ENCODE results near the gene CCHCR1. TPM values are rescaled to one million over a fixed set of nuclear protein-coding genes. Genes with fewer than 3 reads are reported as not detected.

Gene CCHCR1
- total and polyA plus RNA-seq, 2 of the 13 experiments (the other 11 are each of a cell fraction or from before 2014, with no cell fraction given), result 14.6 to 28.2 TPM

GRCh38 chr6:31197559-31198305 is 40.1 kb upstream of the CCHCR1 start (continued):
- TF ChIP-seq PRPF4 (IDR thresholded peaks at IDR 0.05; ENCODE audit: low read depth, low read length, poor library complexity, severe bottlenecking) (peak; percentile 35), ZFP41 (CRISPR knock-in tag; IDR thresholded peaks at IDR 0.05; ENCODE audit: borderline replicate concordance) (no peak), MEF2D (CRISPR knock-in tag; IDR thresholded peaks at IDR 0.05) (peak; percentile 64), SMARCC2 (IDR thresholded peaks at IDR 0.05) (no peak), NCOA1 (CRISPR knock-in tag; IDR thresholded peaks at IDR 0.05) (no peak), NCOR1 (IDR thresholded peaks at IDR 0.05; ENCODE audit: borderline replicate concordance, low read length) (peak; percentile 40; the same call in 1 of the 2 replicates), YEATS2 (CRISPR knock-in tag; IDR thresholded peaks at IDR 0.05; ENCODE audit: borderline replicate concordance) (peak; percentile 46; the same call in 1 of the 2 replicates), ZNF598 (CRISPR knock-in tag; IDR thresholded peaks at IDR 0.05; ENCODE audit: borderline replicate concordance) (no peak), SOX5 (CRISPR knock-in tag; IDR thresholded peaks at IDR 0.05; ENCODE audit: borderline replicate concordance) (peak; percentile 41; the same call in 1 of the 2 replicates), ZNF670 (CRISPR knock-in tag; IDR thresholded peaks at IDR 0.05; ENCODE audit: borderline replicate concordance) (peak; percentile 28; the same call in 1 of the 2 replicates), GZF1 (CRISPR knock-in tag; IDR thresholded peaks at IDR 0.05) (0 out of 2 replicates have a peak, but pooled peaks have one; percentile 61), GLI4 (CRISPR knock-in tag; IDR thresholded peaks at IDR 0.05; ENCODE audit: borderline replicate concordance) (no peak), MAFG (CRISPR knock-in tag; IDR thresholded peaks at IDR 0.05) (no peak), PHF8 (CRISPR knock-in tag; IDR thresholded peaks at IDR 0.05) (0 out of 2 replicates have a peak, but pooled peaks have one; percentile 40), ETV5 (CRISPR knock-in tag; IDR thresholded peaks at IDR 0.05; ENCODE audit: borderline replicate concordance) (peak; percentile 52; the same call in 1 of the 2 replicates), ZNF552 (CRISPR knock-in tag; IDR thresholded peaks at IDR 0.05; ENCODE audit: borderline replicate concordance) (no peak), HDAC6 (IDR thresholded peaks at IDR 0.05; ENCODE audit: low read depth, low read length) (no peak), ELF4 (CRISPR knock-in tag; IDR thresholded peaks at IDR 0.05; ENCODE audit: borderline replicate concordance) (peak; percentile 68; the same call in 1 of the 2 replicates), TEAD2 (CRISPR knock-in tag; IDR thresholded peaks at IDR 0.05) (no peak), CCDC6 (CRISPR knock-in tag; IDR thresholded peaks at IDR 0.05) (peak; percentile 39; the same call in 1 of the 2 replicates), RFX3 (CRISPR knock-in tag; IDR thresholded peaks at IDR 0.05) (no peak), ZNF451 (CRISPR knock-in tag; IDR thresholded peaks at IDR 0.05) (no peak), ZNF619 (CRISPR knock-in tag; IDR thresholded peaks at IDR 0.05) (no peak), JUNB (CRISPR knock-in tag; IDR thresholded peaks at IDR 0.05; ENCODE audit: borderline replicate concordance) (peak; percentile 75), NR1H2 (CRISPR knock-in tag; IDR thresholded peaks at IDR 0.05; ENCODE audit: borderline replicate concordance, low read depth) (no peak), RARA (CRISPR knock-in tag; IDR thresholded peaks at IDR 0.05) (peak; percentile 83), ZNF792 (CRISPR knock-in tag; IDR thresholded peaks at IDR 0.05) (no peak), ISX (CRISPR knock-in tag; conservative IDR thresholded peaks at IDR 0.05) (no peak), KLF13 (CRISPR knock-in tag; IDR thresholded peaks at IDR 0.05) (peak; percentile 77; the same call in 1 of the 2 replicates)
- TF ChIP-seq, protein P1, sequence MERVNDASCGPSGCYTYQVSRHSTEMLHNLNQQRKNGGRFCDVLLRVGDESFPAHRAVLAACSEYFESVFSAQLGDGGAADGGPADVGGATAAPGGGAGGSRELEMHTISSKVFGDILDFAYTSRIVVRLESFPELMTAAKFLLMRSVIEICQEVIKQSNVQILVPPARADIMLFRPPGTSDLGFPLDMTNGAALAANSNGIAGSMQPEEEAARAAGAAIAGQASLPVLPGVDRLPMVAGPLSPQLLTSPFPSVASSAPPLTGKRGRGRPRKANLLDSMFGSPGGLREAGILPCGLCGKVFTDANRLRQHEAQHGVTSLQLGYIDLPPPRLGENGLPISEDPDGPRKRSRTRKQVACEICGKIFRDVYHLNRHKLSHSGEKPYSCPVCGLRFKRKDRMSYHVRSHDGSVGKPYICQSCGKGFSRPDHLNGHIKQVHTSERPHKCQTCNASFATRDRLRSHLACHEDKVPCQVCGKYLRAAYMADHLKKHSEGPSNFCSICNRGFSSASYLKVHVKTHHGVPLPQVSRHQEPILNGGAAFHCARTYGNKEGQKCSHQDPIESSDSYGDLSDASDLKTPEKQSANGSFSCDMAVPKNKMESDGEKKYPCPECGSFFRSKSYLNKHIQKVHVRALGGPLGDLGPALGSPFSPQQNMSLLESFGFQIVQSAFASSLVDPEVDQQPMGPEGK (CRISPR knock-in tag; IDR thresholded peaks at IDR 0.05), result 0 out of 2 replicates have a peak, but pooled peaks have one; percentile 20

Measured in HepG2 (cell line).